Body of pancreas (tissue), 4 donors: ENCODE measurements around the gene C20orf202.

Experiments
- POLR2A ChIP-seq, 3 donors: fragments of 450-650 bp; IDR thresholded peaks; one replicate each; pipeline ENCODE4 v1.6.1; 2016; ENCODE audit warnings: antibody characterized with exemption in 3 of 3, mild to moderate bottlenecking in 2 of 3
- TF ChIP-seq, protein P1 (sequence below), 7 experiments: fragments of 450-650 bp in 4 of 7; fragments of 200-600 bp in 3 of 7; sonication (generic) in 3 of 7; IDR thresholded peaks; one replicate each; pipeline ENCODE4 v1.5.1; 2016 to 2019; ENCODE audit warnings: antibody characterized with exemption in 7 of 7

GRCh38 chr20:1164871-1165270, 38.4 kb upstream of the C20orf202 start:
- TF ChIP-seq, protein P1, sequence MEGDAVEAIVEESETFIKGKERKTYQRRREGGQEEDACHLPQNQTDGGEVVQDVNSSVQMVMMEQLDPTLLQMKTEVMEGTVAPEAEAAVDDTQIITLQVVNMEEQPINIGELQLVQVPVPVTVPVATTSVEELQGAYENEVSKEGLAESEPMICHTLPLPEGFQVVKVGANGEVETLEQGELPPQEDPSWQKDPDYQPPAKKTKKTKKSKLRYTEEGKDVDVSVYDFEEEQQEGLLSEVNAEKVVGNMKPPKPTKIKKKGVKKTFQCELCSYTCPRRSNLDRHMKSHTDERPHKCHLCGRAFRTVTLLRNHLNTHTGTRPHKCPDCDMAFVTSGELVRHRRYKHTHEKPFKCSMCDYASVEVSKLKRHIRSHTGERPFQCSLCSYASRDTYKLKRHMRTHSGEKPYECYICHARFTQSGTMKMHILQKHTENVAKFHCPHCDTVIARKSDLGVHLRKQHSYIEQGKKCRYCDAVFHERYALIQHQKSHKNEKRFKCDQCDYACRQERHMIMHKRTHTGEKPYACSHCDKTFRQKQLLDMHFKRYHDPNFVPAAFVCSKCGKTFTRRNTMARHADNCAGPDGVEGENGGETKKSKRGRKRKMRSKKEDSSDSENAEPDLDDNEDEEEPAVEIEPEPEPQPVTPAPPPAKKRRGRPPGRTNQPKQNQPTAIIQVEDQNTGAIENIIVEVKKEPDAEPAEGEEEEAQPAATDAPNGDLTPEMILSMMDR (IDR thresholded peaks at IDR 0.05), result no peak
- no peak for TF ChIP-seq POLR2A (IDR thresholded peaks at IDR 0.05)
